ENCODE measurements around the gene ALPK3. TPM values are rescaled to one million over a fixed set of nuclear protein-coding genes. Genes with fewer than 3 reads are reported as not detected.

ALPK3 gene
- total RNA-seq, 1 donor from 2014 or later = 0.21 TPM

DNA sequence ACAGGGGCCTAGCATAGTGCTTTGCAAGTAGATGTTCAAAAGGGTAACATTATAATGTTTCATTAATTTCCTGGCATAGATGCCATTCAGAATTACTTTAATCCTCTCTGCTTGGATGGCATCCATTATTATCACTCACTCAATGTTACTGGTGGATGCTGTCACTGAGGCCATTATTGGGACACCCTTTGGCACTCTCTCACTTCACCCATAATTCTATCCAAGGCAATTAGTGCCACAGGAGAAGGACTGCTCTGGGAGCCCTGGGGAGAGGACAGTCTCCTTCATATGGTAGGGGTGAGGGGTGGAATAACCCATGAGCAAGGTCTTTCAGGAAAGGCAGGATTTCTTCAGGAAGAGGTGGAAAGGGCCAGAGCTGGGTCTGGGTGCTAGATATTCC is 38.6 kb downstream of the ALPK3 start:
- H3K27me3 Mint-ChIP-seq = no peaks in the 10 kb centered on the region
- no peaks in the 10 kb centered on the region for H3K9me3 Mint-ChIP-seq
- H3K4me1 Mint-ChIP-seq = no peaks in the 10 kb centered on the region
- H3K4me3 Mint-ChIP-seq = no peak overlapping the region
- H3K27ac Mint-ChIP-seq = no peak overlapping the region
- DNase-seq = no peak
- intact Hi-C loops (cut with micrococcal nuclease) = no loop called here
- no peaks in the 10 kb centered on the region for H3K36me3 Mint-ChIP-seq (ENCODE audit: low read depth)

DNA sequence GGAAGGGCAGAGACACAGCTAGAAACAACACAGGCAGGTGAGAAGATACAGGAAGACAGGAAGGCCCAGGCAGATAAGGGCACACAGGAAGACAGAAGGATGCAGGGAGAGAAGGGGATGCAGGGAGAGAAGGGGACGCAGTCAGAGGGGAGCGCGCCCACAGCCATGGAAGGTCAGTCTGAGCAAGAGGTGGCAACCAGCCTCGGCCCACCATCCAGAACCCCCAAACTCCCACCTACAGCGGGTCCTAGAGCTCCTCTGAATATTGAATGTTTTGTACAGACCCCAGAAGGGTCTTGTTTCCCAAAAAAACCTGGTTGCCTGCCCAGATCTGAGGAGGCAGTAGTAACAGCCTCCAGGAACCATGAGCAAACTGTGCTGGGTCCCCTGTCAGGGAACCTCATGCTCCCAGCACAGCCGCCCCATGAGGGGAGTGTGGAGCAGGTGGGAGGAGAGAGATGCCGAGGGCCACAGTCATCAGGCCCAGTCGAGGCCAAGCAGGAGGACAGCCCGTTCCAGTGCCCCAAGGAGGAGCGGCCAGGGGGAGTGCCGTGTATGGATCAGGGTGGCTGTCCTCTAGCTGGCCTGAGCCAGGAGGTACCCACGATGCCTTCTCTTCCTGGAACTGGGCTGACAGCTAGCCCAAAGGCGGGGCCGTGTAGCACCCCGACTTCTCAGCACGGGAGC is 39.7 kb downstream of the ALPK3 start:
- no peaks in the 10 kb centered on the region for H3K9me3 Mint-ChIP-seq

DNA sequence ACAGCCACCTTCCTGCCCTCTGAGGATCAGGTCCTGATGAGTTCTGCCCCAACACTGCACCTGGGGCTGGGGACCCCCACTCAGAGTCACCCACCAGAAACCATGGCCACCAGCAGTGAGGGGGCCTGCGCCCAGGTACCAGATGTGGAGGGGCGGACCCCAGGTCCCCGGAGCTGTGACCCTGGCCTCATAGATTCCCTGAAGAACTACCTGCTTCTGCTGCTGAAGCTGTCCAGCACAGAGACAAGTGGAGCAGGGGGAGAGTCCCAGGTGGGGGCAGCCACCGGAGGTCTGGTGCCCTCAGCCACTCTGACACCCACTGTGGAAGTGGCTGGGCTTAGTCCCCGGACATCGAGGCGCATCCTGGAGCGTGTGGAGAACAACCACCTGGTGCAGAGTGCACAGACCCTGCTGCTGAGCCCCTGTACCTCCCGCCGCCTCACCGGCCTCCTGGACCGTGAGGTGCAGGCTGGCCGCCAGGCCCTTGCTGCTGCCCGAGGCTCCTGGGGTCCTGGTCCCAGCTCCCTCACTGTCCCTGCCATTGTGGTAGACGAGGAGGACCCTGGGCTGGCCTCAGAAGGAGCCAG is 40.4 kb downstream of the ALPK3 start:
- Mint-ChIP-seq H3K27ac (no peak overlapping the region), H3K4me1 (no peaks in the 10 kb centered on the region), H3K27me3 (no peaks in the 10 kb centered on the region), H3K9me3 (no peaks in the 10 kb centered on the region), H3K4me3 (no peak overlapping the region), H3K36me3 (ENCODE audit: low read depth) (no peaks in the 10 kb centered on the region)
- DNase-seq = no peak
- intact Hi-C loops (cut with micrococcal nuclease) = no loop called here

More for the DNA sequence above, 39.7 kb downstream of the ALPK3 start:
- Mint-ChIP-seq H3K27me3 (no peaks in the 10 kb centered on the region), H3K4me3 (no peak overlapping the region), H3K36me3 (ENCODE audit: low read depth) (no peaks in the 10 kb centered on the region), H3K27ac (no peak overlapping the region), H3K4me1 (no peaks in the 10 kb centered on the region)
- no peak for DNase-seq
- intact Hi-C loops (cut with micrococcal nuclease) = no loop called here

DNA sequence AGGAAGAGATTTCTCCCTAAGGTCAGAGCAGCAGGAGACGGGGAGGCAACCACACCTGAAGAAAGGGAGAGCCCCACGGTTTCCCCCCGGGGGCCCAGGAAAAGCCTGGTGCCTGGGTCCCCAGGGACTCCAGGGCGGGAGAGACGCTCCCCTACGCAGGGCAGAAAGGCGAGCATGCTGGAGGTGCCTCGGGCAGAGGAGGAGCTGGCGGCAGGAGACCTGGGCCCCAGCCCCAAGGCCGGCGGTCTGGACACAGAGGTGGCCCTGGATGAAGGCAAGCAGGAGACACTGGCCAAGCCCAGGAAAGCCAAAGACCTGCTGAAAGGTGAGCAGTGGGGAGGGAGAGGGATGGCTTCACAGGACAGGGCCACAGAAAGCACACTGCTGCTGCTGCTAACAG is 41.1 kb downstream of the ALPK3 start:
- DNase-seq = no peak
- no peaks in the 10 kb centered on the region for H3K9me3 Mint-ChIP-seq
- H3K27ac Mint-ChIP-seq = no peak overlapping the region
- H3K36me3 Mint-ChIP-seq (ENCODE audit: low read depth) = no peaks in the 10 kb centered on the region
- H3K4me3 Mint-ChIP-seq = no peak overlapping the region
- H3K27me3 Mint-ChIP-seq = no peaks in the 10 kb centered on the region
- H3K4me1 Mint-ChIP-seq = no peaks in the 10 kb centered on the region
- intact Hi-C loops (cut with micrococcal nuclease) = no loop called here

DNA sequence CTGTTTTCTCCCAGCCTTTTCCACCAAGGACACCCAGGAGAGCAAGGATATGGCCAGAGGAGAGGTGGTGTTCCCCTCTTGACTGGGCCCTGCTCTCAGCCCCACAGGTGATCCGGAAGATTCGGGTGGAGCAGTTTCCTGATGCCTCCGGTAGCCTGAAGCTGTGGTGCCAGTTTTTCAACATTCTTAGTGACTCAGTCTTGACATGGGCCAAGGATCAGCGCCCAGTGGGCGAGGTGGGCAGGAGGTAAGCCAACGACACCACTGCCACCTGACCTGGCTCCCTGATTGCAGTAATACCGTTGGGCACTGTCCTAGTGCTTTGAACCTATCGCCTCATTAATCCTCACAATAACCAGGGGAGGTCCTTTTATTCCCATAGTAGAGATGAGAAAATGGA is 42.0 kb downstream of the ALPK3 start:
- no peaks in the 10 kb centered on the region for H3K27me3 Mint-ChIP-seq

DNA sequence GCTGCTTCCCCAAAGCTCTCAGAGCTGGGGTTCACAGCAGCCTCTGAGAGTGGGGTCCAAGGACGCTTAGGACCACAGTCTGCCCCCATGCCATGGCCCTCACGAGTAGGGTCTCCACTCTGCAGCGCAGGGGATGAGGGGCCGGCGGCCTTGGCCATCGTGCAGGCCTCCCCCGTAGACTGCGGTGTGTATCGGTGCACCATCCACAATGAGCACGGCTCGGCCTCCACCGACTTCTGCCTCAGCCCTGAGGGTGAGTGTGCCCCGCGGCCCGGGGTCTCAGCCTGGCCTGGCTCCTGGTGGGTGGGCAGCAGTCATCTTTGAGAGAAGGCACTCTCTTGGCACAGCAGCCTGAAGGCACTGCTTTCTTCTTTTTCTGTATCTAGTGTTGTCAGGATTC is 42.5 kb downstream of the ALPK3 start:
- intact Hi-C loops (cut with micrococcal nuclease) = no loop called here

More for the DNA sequence above, 42.0 kb downstream of the ALPK3 start:
- H3K27ac Mint-ChIP-seq = no peak overlapping the region
- no peak overlapping the region for H3K4me3 Mint-ChIP-seq
- H3K36me3 Mint-ChIP-seq (ENCODE audit: low read depth) = no peaks in the 10 kb centered on the region
- H3K4me1 Mint-ChIP-seq = no peaks in the 10 kb centered on the region
- no peaks in the 10 kb centered on the region for H3K9me3 Mint-ChIP-seq
- DNase-seq = no peak
- intact Hi-C loops (cut with micrococcal nuclease) = no loop called here

DNA sequence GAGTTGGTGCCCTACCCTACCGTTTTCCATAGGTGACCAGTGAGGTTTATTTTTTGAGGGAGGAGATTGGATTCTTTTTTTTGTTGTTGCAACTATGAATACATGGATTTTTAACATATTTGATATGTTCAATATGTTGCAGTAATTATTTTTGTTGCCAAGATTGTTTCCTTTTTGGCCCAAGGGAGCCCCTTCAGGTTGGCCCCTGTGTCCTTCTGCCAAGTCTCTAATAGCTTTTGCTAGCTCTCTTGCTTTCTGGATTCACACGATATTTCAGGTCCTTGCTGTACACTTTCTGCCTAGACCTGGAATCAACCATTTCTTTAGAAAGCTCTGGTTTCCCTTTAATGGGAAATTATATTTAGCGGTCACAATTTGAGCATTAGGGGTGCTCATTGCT is 44.6 kb downstream of the ALPK3 start:
- no peak overlapping the region for H3K27ac Mint-ChIP-seq
- no peak overlapping the region for H3K4me3 Mint-ChIP-seq
- H3K27me3 Mint-ChIP-seq = no peaks in the 10 kb centered on the region
- no peaks in the 10 kb centered on the region for H3K9me3 Mint-ChIP-seq
- H3K4me1 Mint-ChIP-seq = no peaks in the 10 kb centered on the region
- no peaks in the 10 kb centered on the region for H3K36me3 Mint-ChIP-seq (ENCODE audit: low read depth)
- DNase-seq = no peak
- intact Hi-C loops (cut with micrococcal nuclease) = no loop called here

More for the DNA sequence above, 42.5 kb downstream of the ALPK3 start:
- no peak for DNase-seq
- H3K4me1 Mint-ChIP-seq = no peaks in the 10 kb centered on the region
- no peak overlapping the region for H3K27ac Mint-ChIP-seq
- H3K36me3 Mint-ChIP-seq (ENCODE audit: low read depth) = no peaks in the 10 kb centered on the region
- H3K27me3 Mint-ChIP-seq = no peaks in the 10 kb centered on the region
- no peak overlapping the region for H3K4me3 Mint-ChIP-seq
- H3K9me3 Mint-ChIP-seq = no peaks in the 10 kb centered on the region

DNA sequence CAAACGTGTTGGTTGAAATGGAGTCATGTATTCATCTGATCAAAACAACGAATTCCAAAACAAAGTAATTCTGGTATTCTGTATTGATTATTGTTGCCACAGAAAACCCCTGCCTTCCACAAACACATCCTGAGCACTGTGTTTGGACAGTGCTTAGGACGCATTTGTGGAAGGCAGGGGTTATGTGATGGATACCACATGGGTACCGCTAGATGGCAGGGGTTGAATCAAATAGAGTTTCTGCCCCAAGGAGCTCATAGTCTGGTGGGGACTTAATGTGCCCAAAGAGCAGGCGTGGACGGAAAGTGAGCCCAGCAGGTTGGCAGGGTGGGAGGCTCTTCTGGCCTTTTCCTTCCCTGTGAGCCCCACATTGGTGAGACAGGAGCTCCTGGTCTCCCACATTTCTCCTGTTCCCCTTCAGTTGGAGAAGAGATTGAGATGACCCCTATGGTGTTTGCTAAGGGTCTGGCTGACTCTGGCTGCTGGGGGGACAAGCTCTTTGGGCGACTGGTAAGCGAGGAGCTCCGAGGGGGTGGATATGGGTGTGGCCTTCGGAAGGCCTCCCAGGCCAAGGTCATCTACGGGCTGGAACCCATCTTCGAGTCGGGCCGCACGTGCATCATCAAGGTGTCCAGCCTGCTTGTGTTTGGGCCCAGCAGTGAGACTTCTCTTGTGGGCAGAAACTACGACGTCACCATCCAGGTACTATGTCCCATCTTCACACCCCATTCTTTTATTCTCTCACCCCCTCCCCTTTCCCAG is 45.2 kb downstream of the ALPK3 start:
- no peaks in the 10 kb centered on the region for H3K9me3 Mint-ChIP-seq
- H3K4me1 Mint-ChIP-seq = no peaks in the 10 kb centered on the region
- H3K27me3 Mint-ChIP-seq = no peaks in the 10 kb centered on the region
- intact Hi-C loops (cut with micrococcal nuclease) = no loop called here
- H3K4me3 Mint-ChIP-seq = no peak overlapping the region
- no peaks in the 10 kb centered on the region for H3K36me3 Mint-ChIP-seq (ENCODE audit: low read depth)
- no peak for DNase-seq
- no peak overlapping the region for H3K27ac Mint-ChIP-seq

DNA sequence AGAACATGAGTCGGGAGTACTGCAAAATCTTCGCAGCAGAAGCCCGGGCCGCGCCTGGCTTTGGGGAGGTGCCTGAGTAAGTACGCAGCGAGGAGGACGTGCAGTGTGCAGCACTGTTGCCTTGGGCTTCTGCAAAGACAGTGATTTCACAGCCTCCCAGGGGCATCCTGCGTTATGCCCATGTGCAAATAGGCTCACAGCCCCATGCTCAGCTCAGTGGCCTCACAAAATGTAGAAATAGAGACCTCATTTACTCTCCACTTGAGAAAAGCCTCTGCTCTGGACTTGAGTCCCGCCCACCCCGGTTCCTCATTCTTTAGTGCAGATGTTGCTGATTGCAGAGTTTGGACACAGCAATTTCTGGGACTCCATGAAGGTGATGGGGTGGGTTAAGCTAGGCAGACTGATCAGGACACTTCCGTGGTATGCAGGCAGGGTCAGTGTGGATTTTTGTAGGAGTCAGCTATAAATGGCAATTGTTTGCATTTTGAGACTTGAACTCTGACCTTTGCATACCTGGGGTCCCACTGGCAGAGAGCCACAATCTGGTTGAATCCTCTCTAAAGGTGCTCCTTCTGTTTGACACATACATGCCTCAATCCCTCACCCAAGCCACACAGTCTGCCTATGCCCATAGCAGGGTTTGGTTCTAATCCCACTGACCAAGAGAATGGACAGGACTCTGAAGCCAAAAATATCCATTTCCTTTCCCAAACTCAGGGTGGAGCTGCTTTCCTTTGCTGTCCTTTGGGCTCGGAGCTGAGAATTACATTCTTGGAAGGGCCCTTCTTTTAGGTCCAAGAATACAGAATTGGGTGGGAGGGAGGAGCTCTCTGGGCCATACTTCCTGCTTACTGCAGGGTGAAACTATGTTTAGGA is 46.6 kb downstream of the ALPK3 start:
- H3K4me1 Mint-ChIP-seq = no peaks in the 10 kb centered on the region
- no peak for DNase-seq
- no peaks in the 10 kb centered on the region for H3K27me3 Mint-ChIP-seq
- H3K9me3 Mint-ChIP-seq = no peaks in the 10 kb centered on the region
- H3K36me3 Mint-ChIP-seq (ENCODE audit: low read depth) = no peaks in the 10 kb centered on the region
- H3K27ac Mint-ChIP-seq = no peak overlapping the region
- intact Hi-C loops (cut with micrococcal nuclease) = no loop called here
- H3K4me3 Mint-ChIP-seq = no peak overlapping the region

DNA sequence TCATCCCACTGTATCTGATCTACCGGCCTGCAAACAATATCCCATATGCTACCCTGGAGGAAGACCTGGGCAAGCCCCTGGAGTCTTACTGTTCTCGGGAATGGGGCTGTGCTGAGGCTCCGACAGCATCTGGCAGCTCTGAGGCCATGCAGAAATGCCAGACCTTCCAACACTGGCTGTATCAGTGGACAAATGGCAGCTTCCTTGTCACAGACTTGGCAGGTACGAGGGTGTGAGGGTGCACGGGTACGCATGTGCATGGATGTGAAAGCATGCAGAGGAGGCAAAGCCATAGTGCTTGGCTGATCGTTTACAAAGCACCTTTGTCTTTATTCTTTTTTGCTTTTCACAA is 47.3 kb downstream of the ALPK3 start:
- Mint-ChIP-seq H3K36me3 (ENCODE audit: low read depth) (no peaks in the 10 kb centered on the region), H3K9me3 (no peaks in the 10 kb centered on the region), H3K27ac (no peak overlapping the region), H3K4me1 (no peaks in the 10 kb centered on the region), H3K27me3 (no peaks in the 10 kb centered on the region), H3K4me3 (no peak overlapping the region)
- intact Hi-C loops (cut with micrococcal nuclease) = no loop called here
- no peak for DNase-seq

DNA sequence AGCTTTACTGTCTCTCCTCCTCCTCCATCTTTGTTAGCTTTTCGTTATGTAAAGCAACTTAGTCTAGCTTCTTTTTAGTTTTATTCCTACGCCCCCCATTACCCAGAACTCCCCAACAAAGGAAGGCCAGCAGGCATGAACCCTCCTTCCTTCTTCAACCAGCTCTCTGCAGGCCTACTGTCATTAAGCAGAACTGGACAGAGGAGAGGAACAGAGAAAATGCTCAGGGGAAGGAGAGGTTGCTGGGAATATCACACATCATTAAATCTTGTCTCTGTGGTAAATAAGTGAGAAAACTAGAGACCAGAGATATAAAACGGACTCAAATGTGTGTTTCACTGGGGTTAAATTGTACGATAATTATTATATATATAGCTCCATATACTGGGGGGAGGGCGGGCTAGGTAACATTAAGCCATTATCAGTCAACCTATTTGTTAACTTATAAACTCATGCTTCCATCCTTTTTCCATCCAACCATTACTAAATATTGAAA is 48.0 kb downstream of the ALPK3 start:
- H3K4me1 Mint-ChIP-seq = no peaks in the 10 kb centered on the region
- no peaks in the 10 kb centered on the region for H3K27me3 Mint-ChIP-seq
- no peaks in the 10 kb centered on the region for H3K36me3 Mint-ChIP-seq (ENCODE audit: low read depth)

DNA sequence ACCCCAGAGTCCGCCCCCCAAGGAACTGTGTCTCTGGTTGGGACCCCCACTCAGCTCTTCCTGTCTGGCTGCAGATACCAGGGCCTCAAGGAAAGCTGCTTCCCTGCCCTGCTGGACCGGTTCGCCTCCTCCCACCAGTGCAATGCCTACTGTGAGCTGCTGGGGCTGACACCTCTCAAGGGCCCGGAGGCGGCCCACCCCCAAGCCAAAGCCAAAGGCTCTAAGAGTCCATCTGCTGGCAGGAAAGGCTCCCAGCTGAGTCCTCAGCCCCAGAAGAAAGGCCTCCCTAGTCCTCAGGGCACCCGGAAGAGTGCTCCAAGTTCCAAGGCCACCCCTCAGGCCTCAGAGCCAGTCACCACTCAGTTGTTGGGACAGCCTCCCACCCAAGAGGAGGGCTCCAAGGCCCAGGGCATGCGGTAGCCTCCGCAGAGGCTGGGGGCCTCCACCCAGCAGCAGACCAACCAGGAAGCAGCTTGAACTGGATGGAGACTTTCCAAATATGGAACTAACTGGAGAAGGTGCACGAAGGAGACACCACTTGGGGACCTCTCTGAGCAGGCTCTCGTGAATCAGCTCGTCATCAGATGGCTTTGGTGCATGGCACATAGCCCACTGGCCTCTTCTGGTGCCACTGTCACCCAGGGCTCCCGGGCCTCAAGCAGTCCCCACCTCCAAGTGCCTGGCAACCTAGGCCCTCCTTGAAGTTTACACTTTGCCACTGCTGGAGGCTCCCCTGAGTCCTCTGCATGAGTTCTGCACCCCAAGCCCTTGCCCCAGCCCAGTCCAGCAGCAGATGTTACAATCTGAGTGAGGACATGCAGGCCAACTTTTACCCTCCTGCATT is 51.1 kb downstream of the ALPK3 start:
- Mint-ChIP-seq H3K9me3 (no peaks in the 10 kb centered on the region), H3K36me3 (ENCODE audit: low read depth) (no peaks in the 10 kb centered on the region), H3K27ac (no peak overlapping the region), H3K4me1 (no peaks in the 10 kb centered on the region), H3K4me3 (no peak overlapping the region), H3K27me3 (no peaks in the 10 kb centered on the region)
- intact Hi-C loops (cut with micrococcal nuclease) = no loop called here
- no peak for DNase-seq

More for the DNA sequence above, 48.0 kb downstream of the ALPK3 start:
- Mint-ChIP-seq H3K9me3 (no peaks in the 10 kb centered on the region), H3K27ac (no peak overlapping the region), H3K4me3 (no peak overlapping the region)
- DNase-seq = no peak
- intact Hi-C loops (cut with micrococcal nuclease) = no loop called here

DNA sequence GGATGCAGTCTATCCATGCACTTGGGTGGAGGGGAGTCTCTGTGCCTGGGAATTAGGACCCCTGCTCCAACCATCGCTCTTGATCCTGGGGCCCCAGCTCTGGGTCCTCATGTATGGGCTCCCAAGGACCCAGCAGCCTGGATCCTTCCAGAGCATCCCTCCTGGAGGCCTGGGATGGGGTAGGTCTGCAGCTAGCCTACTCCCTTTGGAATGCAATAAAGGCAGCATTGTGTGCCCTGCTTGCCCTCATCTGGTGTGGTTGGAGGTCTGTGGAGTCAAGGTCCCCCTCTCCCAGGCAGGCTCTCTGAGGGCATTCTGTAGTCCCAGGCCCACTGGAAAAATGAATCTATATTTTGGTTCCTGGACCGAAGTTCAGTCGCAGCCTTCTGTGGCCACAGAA is 52.4 kb downstream of the ALPK3 start:
- intact Hi-C loops (cut with micrococcal nuclease) = no loop called here
- no peaks in the 10 kb centered on the region for H3K36me3 Mint-ChIP-seq (ENCODE audit: low read depth)
- H3K27me3 Mint-ChIP-seq = no peaks in the 10 kb centered on the region
- no peak for DNase-seq
- H3K4me3 Mint-ChIP-seq = no peak overlapping the region
- H3K4me1 Mint-ChIP-seq = no peaks in the 10 kb centered on the region
- H3K9me3 Mint-ChIP-seq = no peaks in the 10 kb centered on the region
- H3K27ac Mint-ChIP-seq = no peak overlapping the region

Data from activated CD4-positive, alpha-beta T cell treated with anti-CD3 and anti-CD28 coated beads, Interleukin-2, amount 10 ng/mL, durations not matched to agents 24 days and 14 days (primary cell).